CD4-positive, alpha-beta memory T cell (primary cell): ENCODE data around the gene FRMD4B. TPM values are rescaled to one million over a fixed set of nuclear protein-coding genes. Genes with fewer than 3 reads are reported as not detected.
A peak's percentile ranks its signal among the peaks of the same experiment; 100 is the strongest.

Experiments
- CTCF ChIA-PET: fragments of 350-600 bp; sonication (Branson Sonifier 250); formaldehyde crosslinking; loops from one replicate; lab custom pipeline; 2021; ENCODE audit warnings: inconsistent platforms; ENCODE audit not compliant: partially characterized antibody; lab: Charles Lee
- POLR2A ChIA-PET: fragments of 350-600 bp; sonication (Branson Sonifier 250); formaldehyde crosslinking; loops from one replicate; lab custom pipeline; 2021; ENCODE audit not compliant: partially characterized antibody; lab: Charles Lee
- DNase-seq, 5 donors: peaks; one replicate each; pipeline versions ENCODE4 v3.0.0 to v3.0.0-alpha.2; 2020 to 2022; ENCODE audit warnings: mixed read lengths in 1 of 5
- H3K27ac ChIP-seq: one replicate; pipeline ENCODE4 v1.7.0; 2013; ENCODE audit warnings: low read depth, low read length
- H3K27me3 ChIP-seq: 2 replicates; pipeline ENCODE4 v1.7.0; 2013; ENCODE audit warnings: mild to moderate bottlenecking, low read length, moderate library complexity; ENCODE audit not compliant: insufficient read depth
- H3K36me3 ChIP-seq: 2 replicates; pipeline ENCODE4 v1.7.0; 2013; ENCODE audit warnings: mild to moderate bottlenecking, low read length, moderate library complexity; ENCODE audit not compliant: insufficient read depth
- H3K4me1 ChIP-seq: 2 replicates; pipeline ENCODE4 v1.7.0; 2013; ENCODE audit warnings: mild to moderate bottlenecking, low read length, moderate library complexity; ENCODE audit not compliant: insufficient read depth
- H3K4me3 ChIP-seq, 2 donors: one replicate each; pipeline ENCODE4 v1.7.0; 2013; ENCODE audit warnings: low read length in 2 of 2, mild to moderate bottlenecking in 1 of 2
- H3K9me3 ChIP-seq, 2 donors: one replicate each; pipeline ENCODE4 v1.7.0; 2013; ENCODE audit warnings: low read length in 2 of 2, control low read depth in 1 of 2; ENCODE audit not compliant: control insufficient read depth in 1 of 2
- H3K27ac Mint-ChIP-seq, 7 donors: one replicate each; pipeline ENCODE4 v1.8.0; 2020 to 2021; ENCODE audit warnings: mixed read lengths in 7 of 7, mild to moderate bottlenecking in 6 of 7, inconsistent platforms in 3 of 7, moderate library complexity in 3 of 7
- H3K27me3 Mint-ChIP-seq, 2 donors: one replicate each; pipeline ENCODE4 v1.8.0; 2020 to 2021; ENCODE audit warnings: mixed read lengths in 2 of 2
- H3K36me3 Mint-ChIP-seq, 2 donors: one replicate each; pipeline ENCODE4 v1.8.0; 2020 to 2021; ENCODE audit warnings: mixed read lengths in 2 of 2, inconsistent platforms in 1 of 2, mild to moderate bottlenecking in 1 of 2
- H3K4me1 Mint-ChIP-seq, 4 donors: one replicate each; pipeline ENCODE4 v1.8.0; 2020 to 2021; ENCODE audit warnings: mixed read lengths in 4 of 4, mild to moderate bottlenecking in 1 of 4
- H3K4me3 Mint-ChIP-seq, 8 donors: one replicate each; pipeline ENCODE4 v1.8.0; 2020 to 2021; ENCODE audit warnings: mixed read lengths in 8 of 8, mild to moderate bottlenecking in 7 of 8, moderate library complexity in 6 of 8, inconsistent platforms in 3 of 8
- H3K9me3 Mint-ChIP-seq, 8 donors: one replicate each; pipeline ENCODE4 v1.8.0; 2020 to 2021; ENCODE audit warnings: mixed read lengths in 8 of 8, mild to moderate bottlenecking in 5 of 8, inconsistent platforms in 3 of 8, moderate library complexity in 1 of 8
- intact Hi-C: fragments of 100-400 bp; cut with micrococcal nuclease; formaldehyde crosslinking; loops from one replicate; pipeline ENCODE4 v1.15.1; 2023
- polyA plus RNA-seq, 2 donors: library from polyadenylated mRNA; unstranded; fragments of 300-500 nt; fragmentation: Illumina TruSeq; gene quantifications; one replicate each; pipeline ENCODE4 v1.2.3, GENCODE V29; 2021
- total RNA-seq, 2 experiments: library from RNA; stranded (reverse); gene quantifications; one replicate each; pipeline ENCODE4 v1.2.3, GENCODE V29; 2021

The FRMD4B gene
- total and polyA plus RNA-seq, 4 experiments from 2014 or later: 3.1 to 18.3 (median 13.5) TPM

- H3K4me1 Mint-ChIP-seq: peaks cover 25 to 36% (median 31%) of the 10 kb centered on the region in 4 donors
- Histone ChIP-seq H3K27me3 (no peaks in the 10 kb centered on the region), H3K9me3 (no peaks in the 10 kb centered on the region), H3K27ac (no peak overlapping the region), H3K4me1 (peaks cover 40% of the 10 kb centered on the region), H3K36me3 (no peaks in the 10 kb centered on the region), H3K4me3 (no peak overlapping the region)
- CTCF ChIA-PET: interaction anchor here (1.3 kb wide), 1 partner anchor 9 kb away, joined by 3 read pairs; no protein-coding TSS in a partner anchor
- POLR2A ChIA-PET: no interaction called here
- H3K9me3 Mint-ChIP-seq: no peaks in the 10 kb centered on the region
- no peaks in the 10 kb centered on the region for H3K36me3 Mint-ChIP-seq
- DNase-seq: peak in 4 of 5 donors; percentile 37 to 46 (median 44)
- intact Hi-C loops: no loop called here
- H3K27me3 Mint-ChIP-seq: no peaks in the 10 kb centered on the region
- H3K27ac Mint-ChIP-seq: peak overlapping the region in 5 of 7 donors; percentile 6 to 54 (median 36)
- H3K4me3 Mint-ChIP-seq: peak overlapping the region in 6 of 8 donors; percentile 23 to 65 (median 50)
Measured at GRCh38 chr3:69368129-69368741, 17.7 kb downstream of the FRMD4B start.

GRCh38 chr3:69367586-69367985 lies 18.3 kb downstream of the FRMD4B start:
- ChIA-PET POLR2A (no interaction called here), CTCF (no interaction called here)
- Histone ChIP-seq H3K4me3 (no peak overlapping the region), H3K27ac (no peak overlapping the region), H3K27me3 (no peaks in the 10 kb centered on the region), H3K4me1 (peaks cover 40% of the 10 kb centered on the region), H3K9me3 (no peaks in the 10 kb centered on the region), H3K36me3 (no peaks in the 10 kb centered on the region)
- intact Hi-C loops: no loop called here
- H3K27ac Mint-ChIP-seq: peak overlapping the region in 2 of 7 donors; percentile 9 to 42
- H3K9me3 Mint-ChIP-seq: no peaks in the 10 kb centered on the region
- H3K4me1 Mint-ChIP-seq: peaks cover 25 to 36% (median 31%) of the 10 kb centered on the region in 4 donors
- H3K27me3 Mint-ChIP-seq: no peaks in the 10 kb centered on the region
- H3K36me3 Mint-ChIP-seq: no peaks in the 10 kb centered on the region
- DNase-seq: no peak
- no peak overlapping the region for H3K4me3 Mint-ChIP-seq

- no peak overlapping the region for H3K4me3 ChIP-seq
- Mint-ChIP-seq H3K36me3 (no peaks in the 10 kb centered on the region), H3K4me1 (peaks cover 10 to 19% (median 17%) of the 10 kb centered on the region in 4 donors), H3K4me3 (no peak overlapping the region), H3K9me3 (peaks cover 0 to 6% (median 0%) of the 10 kb centered on the region in 8 donors), H3K27me3 (peaks cover 0 to 1% of the 10 kb centered on the region in 2 donors), H3K27ac (peak overlapping the region in 1 of 7 donors; percentile 12)
- ChIA-PET CTCF (interaction anchor here (1.1 kb wide), 1 partner anchor 52 kb away, joined by 3 read pairs; no protein-coding TSS in a partner anchor), POLR2A (no interaction called here)
- intact Hi-C loops: no loop called here
- H3K36me3 ChIP-seq: no peaks in the 10 kb centered on the region
- no peaks in the 10 kb centered on the region for H3K9me3 ChIP-seq
- peaks cover 21% of the 10 kb centered on the region for H3K4me1 ChIP-seq
- H3K27me3 ChIP-seq: no peaks in the 10 kb centered on the region
- DNase-seq: no peak
- H3K27ac ChIP-seq: no peak overlapping the region
Measured at GRCh38 chr3:69364354-69364753, 21.5 kb downstream of the FRMD4B start.

GRCh38 chr3:69360690-69361089 lies 25.2 kb downstream of the FRMD4B start:
- intact Hi-C loops: no loop called here

GRCh38 chr3:69359916-69360315 lies 26.0 kb downstream of the FRMD4B start:
- DNase-seq: no peak
- no peaks in the 10 kb centered on the region for H3K9me3 ChIP-seq
- peaks cover 0 to 5% of the 10 kb centered on the region in 2 donors for H3K36me3 Mint-ChIP-seq
- H3K27me3 Mint-ChIP-seq: peaks cover 0 to 1% of the 10 kb centered on the region in 2 donors
- CTCF ChIA-PET: no interaction called here
- no peaks in the 10 kb centered on the region for H3K4me1 Mint-ChIP-seq
- no peaks in the 10 kb centered on the region for H3K27me3 ChIP-seq
- no peaks in the 10 kb centered on the region for H3K4me1 ChIP-seq
- H3K36me3 ChIP-seq: no peaks in the 10 kb centered on the region
- H3K4me3 ChIP-seq: no peak overlapping the region
- no peak overlapping the region for H3K4me3 Mint-ChIP-seq
- H3K9me3 Mint-ChIP-seq: peaks cover 0 to 17% (median 7%) of the 10 kb centered on the region in 8 donors
- intact Hi-C loops: no loop called here
- H3K27ac ChIP-seq: no peak overlapping the region
- no peak overlapping the region for H3K27ac Mint-ChIP-seq
- POLR2A ChIA-PET: no interaction called here

More at GRCh38 chr3:69360690-69361089, 25.2 kb downstream of the FRMD4B start:
- DNase-seq: no peak
- H3K36me3 Mint-ChIP-seq: peaks cover 0 to 5% of the 10 kb centered on the region in 2 donors
- H3K27ac ChIP-seq: no peak overlapping the region
- no peak overlapping the region for H3K4me3 ChIP-seq
- H3K36me3 ChIP-seq: no peaks in the 10 kb centered on the region
- ChIA-PET CTCF (interaction anchor here (0.9 kb wide), 1 partner anchor 9 kb away, joined by 3 read pairs; no protein-coding TSS in a partner anchor), POLR2A (no interaction called here)
- no peaks in the 10 kb centered on the region for H3K4me1 Mint-ChIP-seq
- H3K9me3 Mint-ChIP-seq: peaks cover 0 to 17% (median 7%) of the 10 kb centered on the region in 8 donors
- no peak overlapping the region for H3K4me3 Mint-ChIP-seq
- no peaks in the 10 kb centered on the region for H3K27me3 ChIP-seq
- H3K9me3 ChIP-seq: no peaks in the 10 kb centered on the region
- H3K27ac Mint-ChIP-seq: no peak overlapping the region
- H3K27me3 Mint-ChIP-seq: peaks cover 0 to 1% of the 10 kb centered on the region in 2 donors
- no peaks in the 10 kb centered on the region for H3K4me1 ChIP-seq

GRCh38 chr3:69359339-69359893 lies 26.5 kb downstream of the FRMD4B start:
- H3K27ac Mint-ChIP-seq: no peak overlapping the region
- H3K4me1 ChIP-seq: no peaks in the 10 kb centered on the region
- ChIA-PET CTCF (no interaction called here), POLR2A (no interaction called here)
- H3K4me3 Mint-ChIP-seq: no peak overlapping the region
- intact Hi-C loops: no loop called here
- no peak for DNase-seq
- H3K9me3 Mint-ChIP-seq: peaks cover 0 to 17% (median 7%) of the 10 kb centered on the region in 8 donors
- no peaks in the 10 kb centered on the region for H3K36me3 ChIP-seq
- H3K4me1 Mint-ChIP-seq: no peaks in the 10 kb centered on the region
- H3K9me3 ChIP-seq: no peaks in the 10 kb centered on the region
- no peaks in the 10 kb centered on the region for H3K27me3 ChIP-seq
- H3K4me3 ChIP-seq: no peak overlapping the region
- peaks cover 0 to 5% of the 10 kb centered on the region in 2 donors for H3K36me3 Mint-ChIP-seq
- no peak overlapping the region for H3K27ac ChIP-seq
- H3K27me3 Mint-ChIP-seq: peaks cover 0 to 1% of the 10 kb centered on the region in 2 donors

GRCh38 chr3:69357196-69357595 lies 28.7 kb downstream of the FRMD4B start:
- Mint-ChIP-seq H3K9me3 (peaks cover 0 to 17% (median 7%) of the 10 kb centered on the region in 8 donors), H3K27ac (no peak overlapping the region), H3K4me1 (peaks cover 2 to 15% (median 7%) of the 10 kb centered on the region in 4 donors), H3K4me3 (no peak overlapping the region), H3K36me3 (peaks cover 0 to 5% of the 10 kb centered on the region in 2 donors), H3K27me3 (peaks cover 3 to 4% of the 10 kb centered on the region in 2 donors)
- no peaks in the 10 kb centered on the region for H3K9me3 ChIP-seq
- H3K36me3 ChIP-seq: no peaks in the 10 kb centered on the region
- H3K27me3 ChIP-seq: no peaks in the 10 kb centered on the region
- DNase-seq: no peak
- ChIA-PET CTCF (no interaction called here), POLR2A (no interaction called here)
- no peak overlapping the region for H3K27ac ChIP-seq
- intact Hi-C loops: no loop called here
- no peaks in the 10 kb centered on the region for H3K4me1 ChIP-seq
- H3K4me3 ChIP-seq: no peak overlapping the region
